GM23248 (cell line): ENCODE results near the gene CCDC149. TPM values are rescaled to one million over a fixed set of nuclear protein-coding genes. Genes with fewer than 3 reads are reported as not detected.

Experiments
- DNase-seq: peaks from one replicate; pipeline ENCODE4 v3.0.0-alpha.2; 2015
- H2AFZ ChIP-seq: fragments of 200-600 bp; sonication (generic); 2 replicates; pipeline ENCODE4 v1.6.1; 2016; ENCODE audit warnings: antibody characterized with exemption
- H3F3A ChIP-seq: fragments of 200-600 bp; sonication (generic); 2 replicates; pipeline ENCODE4 v1.6.1; 2016; ENCODE audit warnings: mild to moderate bottlenecking, antibody characterized with exemption, mixed run types; ENCODE audit not compliant: insufficient read depth
- H3K27ac ChIP-seq: fragments of 200-600 bp; sonication (generic); 2 replicates; pipeline ENCODE4 v1.5.1; 2016; ENCODE audit warnings: mild to moderate bottlenecking
- H3K27me3 ChIP-seq: fragments of 200-600 bp; sonication (generic); replicated peaks from 2 replicates; pipeline ENCODE4 v1.6.1; 2016; ENCODE audit warnings: mild to moderate bottlenecking; ENCODE audit not compliant: insufficient read depth
- H3K36me3 ChIP-seq: fragments of 200-600 bp; sonication (generic); 2 replicates; pipeline ENCODE4 v1.6.1; 2016; ENCODE audit warnings: low read depth, mild to moderate bottlenecking
- H3K4me1 ChIP-seq: fragments of 200-600 bp; sonication (generic); 2 replicates; pipeline ENCODE4 v1.6.1; 2016; ENCODE audit warnings: mild to moderate bottlenecking; ENCODE audit not compliant: insufficient read depth
- H3K4me2 ChIP-seq: fragments of 200-600 bp; sonication (generic); one replicate; pipeline ENCODE4 v1.6.1; 2016; ENCODE audit warnings: mild to moderate bottlenecking; ENCODE audit not compliant: unreplicated experiment
- H3K4me3 ChIP-seq: fragments of 200-600 bp; sonication (generic); 2 replicates; pipeline ENCODE4 v1.5.1; 2016; ENCODE audit warnings: mild to moderate bottlenecking
- H3K79me2 ChIP-seq: fragments of 200-600 bp; sonication (generic); 2 replicates; pipeline ENCODE4 v1.6.1; 2016; ENCODE audit warnings: mild to moderate bottlenecking; ENCODE audit not compliant: insufficient read depth
- H3K9ac ChIP-seq: fragments of 200-600 bp; sonication (generic); 2 replicates; pipeline ENCODE4 v1.6.1; 2016; ENCODE audit warnings: mild to moderate bottlenecking
- H3K9me2 ChIP-seq: fragments of 200-600 bp; sonication (generic); 2 replicates; pipeline ENCODE4 v1.6.1; 2016; ENCODE audit warnings: mixed run types, mild to moderate bottlenecking, moderate library complexity; ENCODE audit not compliant: insufficient read depth
- H3K9me3 ChIP-seq: fragments of 200-600 bp; sonication (generic); one replicate; pipeline ENCODE4 v1.6.1; 2017; ENCODE audit warnings: low read depth
- H4K20me1 ChIP-seq: fragments of 200-600 bp; sonication (generic); 2 replicates; pipeline ENCODE4 v1.6.0; 2016; ENCODE audit not compliant: insufficient read depth
- EZH2 ChIP-seq: fragments of 200-600 bp; sonication (generic); IDR thresholded peaks from 2 replicates; pipeline ENCODE4 v1.6.1; 2018; ENCODE audit warnings: antibody characterized with exemption, mild to moderate bottlenecking; ENCODE audit not compliant: insufficient read depth, poor library complexity, severe bottlenecking
- EZH2phosphoT487 ChIP-seq: fragments of 200-600 bp; sonication (generic); IDR thresholded peaks from 2 replicates; pipeline ENCODE4 v1.6.1; 2018; ENCODE audit warnings: antibody characterized with exemption, moderate library complexity, mild to moderate bottlenecking, low read depth; ENCODE audit not compliant: insufficient read depth
- WGBS, 2 experiments: methylation state at CpG; one replicate each; pipeline ENCODE4 v1.1.6; 2015 to 2017; ENCODE audit warnings: low lambda C conversion rate in 2 of 2, low coverage in 1 of 2; ENCODE audit errors: missing lambda C conversion rate in 2 of 2; 5-methylcytosine and 5-hydroxymethylcytosine counted together
- in situ Hi-C: fragments of 300-500 bp; cut with MboI; formaldehyde crosslinking; loops from 2 replicates; pipeline ENCODE4 v1.15.0; 2020
- polyA plus RNA-seq: library from polyadenylated mRNA; unstranded; fragments of >200 nt; fragmentation: Nextera tagmentation; extraction: Ambion mirVana; gene quantifications from 2 replicates; pipeline ENCODE4 v1.2.1, GENCODE V29; 2016
- total RNA-seq: library from RNA; depleted of rRNA; stranded (reverse); fragments of >200 nt; shearing (Covaris generic); gene quantifications from 2 replicates; pipeline ENCODE4 v1.2.3, GENCODE V29; 2014

CCDC149 gene
- total and polyA plus RNA-seq, 2 experiments from 2014 or later, result 6.1 to 9.7 TPM

DNA sequence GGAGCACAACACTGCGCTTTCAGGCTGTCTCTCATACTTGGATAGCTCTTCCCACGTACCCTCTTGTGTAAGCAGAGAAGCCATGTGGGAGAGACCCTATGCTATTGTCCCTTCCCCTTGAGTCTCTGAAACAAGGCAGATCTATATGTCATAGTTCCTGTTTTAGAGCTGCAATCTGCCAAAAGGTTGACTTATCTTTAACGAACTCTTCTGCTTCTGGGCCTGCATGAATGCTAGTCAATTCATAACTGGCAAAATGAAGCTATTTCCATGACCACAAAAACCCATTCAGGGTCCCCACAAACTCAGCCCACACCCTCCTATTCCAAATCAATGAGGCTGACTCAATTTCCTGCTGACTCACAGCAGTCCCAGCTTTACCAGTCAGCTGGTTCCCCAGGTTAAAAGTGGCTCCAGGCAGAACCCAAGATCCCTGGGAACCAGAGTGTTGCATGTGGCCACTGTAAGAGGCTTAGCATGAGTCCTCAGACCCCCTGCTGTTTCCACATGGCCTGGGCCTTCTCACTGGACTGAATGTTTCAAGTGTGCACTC lies 142.7 kb downstream of the CCDC149 start:
- Histone ChIP-seq H3K9me2 (no peaks in the 10 kb centered on the region), H2AFZ (no peak overlapping the region), H3K36me3 (no peaks in the 10 kb centered on the region), H3K9ac (peak overlapping the region; percentile 42; the same call in 1 of the 2 replicates), H3K79me2 (no peaks in the 10 kb centered on the region), H3F3A (peaks cover 33% of the 10 kb centered on the region), H3K27me3 (no peaks in the 10 kb centered on the region), H4K20me1 (no peaks in the 10 kb centered on the region), H3K27ac (peak overlapping the region; percentile 75), H3K4me3 (no peak overlapping the region), H3K9me3 (no peaks in the 10 kb centered on the region), H3K4me2 (peak overlapping the region; percentile 70), H3K4me1 (peaks cover 39% of the 10 kb centered on the region)
- in situ Hi-C loops, result no loop called here
- peak; percentile 92 for DNase-seq
- WGBS, 2 experiments, result 59 to 60% methylated on average over 3 of the region's 3 CpGs
- TF ChIP-seq EZH2, result no peak
- no peak for TF ChIP-seq EZH2phosphoT487

DNA sequence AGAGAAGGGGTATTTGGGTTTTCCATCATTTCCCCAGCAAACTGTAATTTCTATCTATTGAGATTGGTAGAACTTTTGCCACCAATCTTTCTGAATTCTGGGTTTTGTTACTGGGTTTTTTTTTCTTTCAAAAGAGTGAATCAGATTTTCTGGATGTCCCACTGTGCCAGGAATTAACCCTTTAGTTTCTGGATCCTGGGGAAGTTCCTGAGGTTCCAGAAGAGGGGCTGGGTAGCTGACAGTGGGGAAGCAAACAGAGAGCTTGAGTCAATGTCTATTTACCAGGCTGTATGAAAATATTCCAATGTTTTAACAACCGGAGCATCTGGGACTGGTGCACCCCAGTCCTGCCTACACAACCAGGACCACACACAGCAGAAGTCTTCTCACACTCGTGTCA lies 143.3 kb downstream of the CCDC149 start:
- peak overlapping the region; percentile 20; the same call in 1 of the 2 replicates for H3K9ac ChIP-seq

DNA sequence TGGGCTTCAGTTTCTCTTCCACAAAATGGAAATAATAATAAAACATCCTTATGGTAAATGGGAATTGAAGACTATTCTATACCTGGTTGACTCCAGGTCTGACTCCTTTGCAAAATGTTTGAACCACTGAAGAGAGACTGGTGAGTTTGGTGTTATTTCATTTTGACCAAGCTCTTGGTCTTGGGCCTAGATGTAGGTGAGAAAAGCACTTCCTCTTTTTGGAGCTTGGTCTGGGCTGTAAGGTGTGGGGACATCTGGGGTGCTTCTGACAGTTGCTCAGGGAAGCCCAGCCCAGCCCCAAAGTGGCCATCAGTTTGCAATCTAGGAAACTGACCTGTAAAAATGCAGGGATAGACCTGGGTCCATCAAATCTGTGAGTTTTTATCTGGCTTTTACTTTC lies 144.2 kb downstream of the CCDC149 start:
- in situ Hi-C loops, result no loop called here
- Histone ChIP-seq H3K4me3 (no peak overlapping the region), H2AFZ (no peak overlapping the region), H3K4me1 (peaks cover 34% of the 10 kb centered on the region), H3K79me2 (no peaks in the 10 kb centered on the region), H3K4me2 (no peak overlapping the region), H3K27ac (no peak overlapping the region), H4K20me1 (no peaks in the 10 kb centered on the region), H3K36me3 (no peaks in the 10 kb centered on the region), H3K9ac (no peak overlapping the region), H3K9me2 (no peaks in the 10 kb centered on the region), H3K9me3 (no peaks in the 10 kb centered on the region), H3K27me3 (no peaks in the 10 kb centered on the region), H3F3A (peaks cover 20% of the 10 kb centered on the region)
- no peak for DNase-seq
- no peak for TF ChIP-seq EZH2phosphoT487
- TF ChIP-seq EZH2, result no peak

More for the DNA sequence above, 143.3 kb downstream of the CCDC149 start:
- no peaks in the 10 kb centered on the region for H3K36me3 ChIP-seq
- peak overlapping the region; percentile 70 for H3K4me2 ChIP-seq
- H3K4me1 ChIP-seq, result peaks cover 34% of the 10 kb centered on the region
- no peaks in the 10 kb centered on the region for H3K79me2 ChIP-seq
- no peak for TF ChIP-seq EZH2
- TF ChIP-seq EZH2phosphoT487, result no peak
- peaks cover 27% of the 10 kb centered on the region for H3F3A ChIP-seq
- H3K27ac ChIP-seq, result peak overlapping the region; percentile 75
- no peaks in the 10 kb centered on the region for H3K27me3 ChIP-seq
- DNase-seq, result peak; percentile 29
- no peaks in the 10 kb centered on the region for H3K9me2 ChIP-seq
- no peaks in the 10 kb centered on the region for H3K9me3 ChIP-seq
- no peaks in the 10 kb centered on the region for H4K20me1 ChIP-seq
- in situ Hi-C loops, result no loop called here
- WGBS, 2 experiments, result 44 to 46% methylated on average over 2 of the region's 2 CpGs
- H3K4me3 ChIP-seq, result no peak overlapping the region
- no peak overlapping the region for H2AFZ ChIP-seq

DNA sequence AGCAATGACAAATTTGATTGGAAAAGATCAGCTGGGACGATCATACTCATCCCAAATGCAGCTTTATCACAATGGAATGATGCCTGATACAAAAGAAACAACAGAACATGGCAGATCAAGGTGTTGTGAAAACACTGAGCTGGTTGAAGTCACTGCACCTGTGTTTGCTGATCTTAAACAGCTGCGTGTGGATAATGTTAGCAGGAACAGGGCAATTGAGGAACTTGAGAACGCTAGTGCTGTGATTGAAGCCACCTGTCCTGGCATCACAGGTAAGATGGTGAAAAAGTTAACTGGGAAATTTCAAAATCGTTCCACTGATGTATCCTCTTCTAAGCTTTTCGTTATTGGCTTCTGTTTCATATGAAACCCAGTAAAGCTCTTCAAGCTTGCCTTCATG lies 144.8 kb downstream of the CCDC149 start:
- in situ Hi-C loops, result no loop called here
- no peaks in the 10 kb centered on the region for H4K20me1 ChIP-seq
- 67 to 69% methylated on average over 5 of the region's 5 CpGs for WGBS, 2 experiments

More for the DNA sequence above, 144.8 kb downstream of the CCDC149 start:
- no peak overlapping the region for H3K27ac ChIP-seq
- H3K4me1 ChIP-seq, result peaks cover 37% of the 10 kb centered on the region
- H3K9me3 ChIP-seq, result no peaks in the 10 kb centered on the region
- no peak overlapping the region for H2AFZ ChIP-seq
- DNase-seq, result no peak
- H3K27me3 ChIP-seq, result no peaks in the 10 kb centered on the region
- H3K9ac ChIP-seq, result no peak overlapping the region
- H3F3A ChIP-seq, result peaks cover 20% of the 10 kb centered on the region
- no peak overlapping the region for H3K4me3 ChIP-seq
- H3K4me2 ChIP-seq, result no peak overlapping the region
- TF ChIP-seq EZH2, result no peak
- TF ChIP-seq EZH2phosphoT487, result no peak
- H3K36me3 ChIP-seq, result no peaks in the 10 kb centered on the region
- no peaks in the 10 kb centered on the region for H3K79me2 ChIP-seq
- H3K9me2 ChIP-seq, result no peaks in the 10 kb centered on the region
